ENCODE data around the gene CTXND2.

GRCh38 chr1:150931773-150932172, 44.8 kb downstream of the CTXND2 start:
- TF ChIP-seq ZBTB1 (CRISPR knock-in tag; IDR thresholded peaks at IDR 0.05; ENCODE audit: borderline replicate concordance) (no peak), ZNF790 (CRISPR knock-in tag; IDR thresholded peaks at IDR 0.05; ENCODE audit: borderline replicate concordance) (no peak), MYC (CRISPR knock-in tag; IDR thresholded peaks at IDR 0.05; ENCODE audit: borderline replicate concordance) (no peak), EZH2 (conservative IDR thresholded peaks at IDR 0.05; ENCODE audit: low read depth, low read length) (no peak), KAT2B (IDR thresholded peaks at IDR 0.05; ENCODE audit: borderline replicate concordance, low read depth, low read length) (no peak), EED (CRISPR knock-in tag; IDR thresholded peaks at IDR 0.05) (no peak)
- TF ChIP-seq, protein P1, sequence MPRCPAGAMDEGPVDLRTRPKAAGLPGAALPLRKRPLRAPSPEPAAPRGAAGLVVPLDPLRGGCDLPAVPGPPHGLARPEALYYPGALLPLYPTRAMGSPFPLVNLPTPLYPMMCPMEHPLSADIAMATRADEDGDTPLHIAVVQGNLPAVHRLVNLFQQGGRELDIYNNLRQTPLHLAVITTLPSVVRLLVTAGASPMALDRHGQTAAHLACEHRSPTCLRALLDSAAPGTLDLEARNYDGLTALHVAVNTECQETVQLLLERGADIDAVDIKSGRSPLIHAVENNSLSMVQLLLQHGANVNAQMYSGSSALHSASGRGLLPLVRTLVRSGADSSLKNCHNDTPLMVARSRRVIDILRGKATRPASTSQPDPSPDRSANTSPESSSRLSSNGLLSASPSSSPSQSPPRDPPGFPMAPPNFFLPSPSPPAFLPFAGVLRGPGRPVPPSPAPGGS (CRISPR knock-in tag; IDR thresholded peaks at IDR 0.05), result no peak
